Measurements from ENCODE around the gene CTU2.

The CTU2 gene

GRCh38 chr16:88760424-88761142 lies 54.3 kb downstream of the CTU2 start:
- DNase-seq (ENCODE audit: low spot score), result peak; percentile 33

- DNase-seq (ENCODE audit: low spot score), result no peak
These were observed 54.8 kb downstream of the CTU2 start for GRCh38 chr16:88761143-88761534.

- DNase-seq (ENCODE audit: low spot score), result peak; percentile 10
These were observed 55.5 kb downstream of the CTU2 start for GRCh38 chr16:88761830-88762229.

GRCh38 chr16:88762258-88762870 lies 56.1 kb downstream of the CTU2 start:
- DNase-seq (ENCODE audit: low spot score), result no peak

- DNase-seq (ENCODE audit: low spot score), result no peak
These were observed 56.6 kb downstream of the CTU2 start for GRCh38 chr16:88762941-88763340.

GRCh38 chr16:88763502-88764053 lies 57.3 kb downstream of the CTU2 start:
- no peak for DNase-seq (ENCODE audit: low spot score)

- DNase-seq (ENCODE audit: low spot score), result no peak
These were observed 57.8 kb downstream of the CTU2 start for GRCh38 chr16:88764080-88764479.

- no peak for DNase-seq (ENCODE audit: low spot score)
These were observed 58.6 kb downstream of the CTU2 start for GRCh38 chr16:88764913-88765349.

Measured in LoVo (cell line).